HUES48 (cell line): Measurements from ENCODE around the gene NEURL3.
"Not testable (repeated sequence)": the region's sequence is repeated elsewhere in the genome, so short reads cannot be mapped to it uniquely, and the experiment has no call there.

Experiments
- H3K27ac ChIP-seq: one replicate; pipeline ENCODE4 v1.7.0; 2013; ENCODE audit warnings: low read depth, low read length, inconsistent platforms
- H3K27me3 ChIP-seq: 2 replicates; pipeline ENCODE4 v1.6.1; 2013; ENCODE audit warnings: mild to moderate bottlenecking, low read length; ENCODE audit not compliant: control insufficient read depth, insufficient read depth
- H3K36me3 ChIP-seq: 2 replicates; pipeline ENCODE4 v1.6.1; 2013; ENCODE audit warnings: low read length; ENCODE audit not compliant: control insufficient read depth, insufficient read depth
- H3K4me1 ChIP-seq: 2 replicates; pipeline ENCODE4 v1.6.1; 2013; ENCODE audit warnings: mild to moderate bottlenecking, low read length; ENCODE audit not compliant: control insufficient read depth, insufficient read depth
- H3K4me3 ChIP-seq: 2 replicates; pipeline ENCODE4 v1.5.1; 2013; ENCODE audit warnings: mild to moderate bottlenecking, low read depth, low read length
- H3K9ac ChIP-seq: 2 replicates; pipeline ENCODE4 v1.6.1; 2013; ENCODE audit warnings: mild to moderate bottlenecking, low read depth, low read length, moderate library complexity
- H3K9me3 ChIP-seq: 2 replicates; pipeline ENCODE4 v1.6.1; 2013; ENCODE audit warnings: low read length; ENCODE audit not compliant: control insufficient read depth, insufficient read depth

The NEURL3 gene, protein sequence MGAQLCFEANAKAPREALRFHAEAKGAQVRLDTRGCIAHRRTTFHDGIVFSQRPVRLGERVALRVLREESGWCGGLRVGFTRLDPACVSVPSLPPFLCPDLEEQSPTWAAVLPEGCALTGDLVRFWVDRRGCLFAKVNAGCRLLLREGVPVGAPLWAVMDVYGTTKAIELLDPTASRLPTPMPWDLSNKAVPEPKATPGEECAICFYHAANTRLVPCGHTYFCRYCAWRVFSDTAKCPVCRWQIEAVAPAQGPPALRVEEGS

DNA sequence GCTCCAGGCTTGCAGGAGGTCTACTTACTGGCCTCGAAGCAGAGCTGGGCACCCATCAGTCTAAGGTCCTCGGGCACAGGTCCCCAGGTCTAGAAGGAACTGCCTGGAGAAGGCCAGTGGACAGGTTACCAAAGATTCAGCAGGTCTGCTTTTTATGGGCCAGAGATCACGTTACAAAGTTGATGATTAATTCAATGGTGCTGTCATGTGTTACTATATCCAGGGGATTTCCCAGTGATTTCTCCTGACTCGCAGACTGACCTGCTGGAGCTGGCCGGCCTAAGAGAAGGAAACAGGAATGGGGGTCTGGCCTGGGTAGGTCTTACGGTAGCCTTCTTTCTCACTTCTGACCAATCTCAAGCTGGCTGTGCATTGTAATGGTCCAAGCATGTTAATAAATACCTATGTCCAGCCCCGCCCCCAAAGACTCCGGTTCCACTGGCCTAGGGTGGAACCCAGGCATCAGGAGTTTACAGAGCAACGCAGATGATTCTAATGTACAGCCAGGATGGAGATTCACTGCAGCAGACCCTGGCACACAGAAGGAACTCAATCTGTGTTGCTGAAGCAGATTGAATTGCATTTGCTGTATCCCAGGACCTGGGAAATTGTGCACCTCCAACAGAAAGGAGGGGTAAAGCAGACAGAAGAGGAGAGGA lies at the start of gene NEURL3:
NEURL3 (minus strand) TSS at position 127 of the 659 bp plus-strand sequence; CDS start at position 56, 71 bp downstream.
- H3K27me3 ChIP-seq: peaks cover 15% of the 10 kb centered on the region
- no peaks in the 10 kb centered on the region for H3K9me3 ChIP-seq
- H3K4me3 ChIP-seq: no peak within 1 kb of the TSS
- H3K27ac ChIP-seq: no peak within 1 kb of the TSS
- no peak within 1 kb of the TSS for H3K9ac ChIP-seq
- H3K36me3 ChIP-seq: no peaks in the 10 kb centered on the region
- H3K4me1 ChIP-seq: peaks cover 3% of the 10 kb centered on the region; the same call in 1 of the 2 replicates

DNA sequence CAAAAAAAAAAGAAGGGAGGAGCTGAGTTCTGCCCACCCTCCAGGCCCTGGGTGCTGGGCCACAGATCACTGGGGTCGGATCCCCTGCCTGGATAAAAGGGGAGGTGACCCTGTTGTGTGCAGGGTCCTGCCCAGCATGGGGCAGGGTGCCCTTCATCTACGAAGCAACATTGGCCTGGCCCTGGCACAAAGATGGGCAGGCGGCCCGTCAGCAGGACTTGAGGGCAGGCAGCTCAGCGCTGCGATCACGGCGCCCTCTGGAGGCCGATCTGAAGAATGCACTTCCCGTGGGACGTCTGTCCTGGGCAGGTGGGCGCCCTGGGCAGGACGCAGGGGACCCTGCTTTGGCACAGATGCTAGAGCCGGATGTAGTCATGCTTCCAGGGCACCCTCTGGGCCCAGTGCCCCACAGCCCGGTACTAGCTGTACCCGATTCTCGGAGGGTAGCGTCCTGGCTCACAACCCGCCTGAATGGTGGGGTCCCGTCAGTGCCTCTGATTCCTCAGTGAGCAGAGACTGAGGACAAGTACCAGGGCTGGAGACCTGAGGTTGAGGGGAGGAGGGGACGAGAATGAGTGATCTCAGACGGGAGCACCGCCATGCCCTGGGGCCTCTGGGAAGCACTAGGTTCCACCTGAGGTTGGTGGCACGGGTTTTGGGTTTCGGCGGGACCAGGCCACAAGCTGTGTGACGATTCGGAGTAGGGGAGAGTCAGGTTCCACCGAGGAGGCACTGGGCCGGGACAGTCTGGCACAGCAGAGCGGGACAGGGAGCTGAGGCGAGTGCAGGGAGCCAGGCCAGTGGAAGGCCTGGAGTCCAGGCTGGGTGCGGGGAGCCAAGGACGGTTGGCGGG lies 49.4 kb upstream of the NEURL3 start:
- Histone ChIP-seq H3K4me3 (no peak overlapping the region), H3K9me3 (no peaks in the 10 kb centered on the region), H3K9ac (no peak overlapping the region), H3K4me1 (no peaks in the 10 kb centered on the region; the same call in 1 of the 2 replicates), H3K27ac (no peak overlapping the region), H3K27me3 (no peaks in the 10 kb centered on the region), H3K36me3 (no peaks in the 10 kb centered on the region)

DNA sequence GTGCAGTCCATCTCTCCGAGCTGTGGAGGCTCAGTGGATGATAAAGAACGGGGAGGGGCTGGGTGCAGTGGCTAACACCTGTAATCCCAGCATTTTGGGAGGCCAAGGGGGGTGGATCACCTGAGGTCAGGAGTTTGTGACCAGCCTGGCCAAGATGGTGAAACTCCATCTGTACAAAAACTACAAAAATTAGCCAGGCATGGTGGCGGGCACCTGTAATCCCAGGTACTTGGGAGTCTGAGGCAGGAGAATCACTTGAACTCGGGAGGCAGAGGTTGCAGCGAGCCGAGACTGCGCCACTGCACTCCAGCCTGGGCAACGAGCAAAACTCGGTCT lies 48.8 kb upstream of the NEURL3 start:
- not testable (repeated sequence) for H3K4me1 ChIP-seq, H3K27me3 ChIP-seq, H3K9me3 ChIP-seq, H3K27ac ChIP-seq, H3K36me3 ChIP-seq, H3K9ac ChIP-seq, H3K4me3 ChIP-seq

DNA sequence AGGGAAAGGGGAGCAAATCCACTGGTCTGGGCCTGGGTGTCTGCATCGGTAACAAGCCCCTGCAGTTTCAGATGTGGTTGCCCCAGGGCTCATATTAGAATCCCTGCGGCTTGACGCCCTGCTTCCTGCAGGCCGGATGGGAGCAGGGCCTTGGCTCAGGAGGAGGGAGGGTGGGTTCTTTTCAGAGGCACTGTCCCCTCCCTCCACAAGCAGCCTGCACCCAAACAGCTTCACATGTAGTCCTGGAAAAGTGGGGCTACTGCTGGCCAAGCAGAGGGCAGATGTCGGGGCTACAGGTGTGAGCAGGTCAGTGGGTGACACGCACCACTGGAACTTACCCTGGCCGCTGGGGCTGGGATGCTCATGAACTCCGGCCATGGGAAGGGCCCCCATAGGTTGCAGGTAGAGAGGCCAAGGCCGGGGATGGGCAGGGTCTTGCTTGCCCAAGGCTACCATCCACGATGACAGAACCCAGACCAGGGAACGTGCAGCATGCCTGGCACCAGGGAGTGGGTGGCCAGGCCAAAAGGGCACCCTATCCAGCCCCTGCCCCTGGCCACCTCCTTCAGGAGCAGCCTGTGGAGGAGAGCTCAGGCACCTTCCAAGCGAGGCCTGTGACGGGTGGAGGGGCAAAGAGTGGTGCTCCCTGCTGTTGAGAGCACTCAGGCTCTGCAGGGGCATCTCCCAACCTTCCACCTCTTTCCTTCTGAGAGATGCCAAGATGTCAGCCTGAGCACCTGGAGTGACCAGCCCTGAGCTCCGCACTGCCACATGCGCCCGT lies 48.2 kb upstream of the NEURL3 start:
- Histone ChIP-seq H3K27ac (no peak overlapping the region), H3K9ac (no peak overlapping the region), H3K36me3 (no peaks in the 10 kb centered on the region), H3K4me3 (no peak overlapping the region), H3K27me3 (no peaks in the 10 kb centered on the region), H3K9me3 (no peaks in the 10 kb centered on the region), H3K4me1 (no peaks in the 10 kb centered on the region; the same call in 1 of the 2 replicates)

DNA sequence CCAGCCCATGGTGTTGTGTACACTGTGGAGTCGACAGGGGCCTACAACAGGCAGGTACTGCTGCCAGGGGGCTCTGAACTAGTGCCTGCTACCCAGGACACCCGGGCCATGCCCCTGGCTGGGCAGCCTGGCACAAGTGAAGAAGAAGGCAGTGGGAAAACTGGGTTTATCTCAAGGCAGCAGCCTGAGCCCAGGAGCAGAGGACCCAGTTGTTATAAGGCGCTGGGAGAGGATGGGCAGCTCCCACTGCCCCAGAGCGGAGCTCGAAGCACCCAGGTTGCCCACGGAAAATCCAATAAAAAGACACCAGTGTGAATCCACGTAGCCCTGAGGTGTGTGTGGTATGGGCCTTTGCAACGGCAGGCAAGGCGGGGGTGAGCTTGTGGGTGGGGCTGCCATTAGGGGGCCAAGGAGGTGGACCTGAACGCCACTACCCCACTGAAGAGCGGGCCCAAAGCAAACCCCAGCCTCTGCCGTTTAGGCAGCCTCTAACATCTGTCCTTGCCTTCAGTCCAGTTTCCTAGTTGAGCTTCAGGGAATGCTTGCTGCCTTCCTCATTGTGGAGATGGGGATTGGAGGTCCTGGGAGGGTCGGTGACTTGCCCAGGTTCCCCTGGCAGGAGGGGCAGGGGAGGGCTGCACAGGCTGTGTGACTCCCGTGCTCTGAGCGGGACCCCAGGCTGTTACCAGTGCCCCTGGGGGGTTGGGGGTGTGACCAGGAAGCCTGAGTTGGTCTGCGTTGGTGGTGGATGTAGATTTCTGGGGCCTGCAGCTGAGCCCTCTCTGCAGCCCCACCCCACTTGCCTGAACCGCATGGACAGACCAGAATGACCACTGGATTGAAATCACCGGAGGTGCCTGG lies 47.4 kb upstream of the NEURL3 start:
- no peak overlapping the region for H3K9ac ChIP-seq
- H3K27ac ChIP-seq: no peak overlapping the region
- no peaks in the 10 kb centered on the region for H3K36me3 ChIP-seq
- no peaks in the 10 kb centered on the region for H3K27me3 ChIP-seq
- no peaks in the 10 kb centered on the region for H3K9me3 ChIP-seq
- no peaks in the 10 kb centered on the region; the same call in 1 of the 2 replicates for H3K4me1 ChIP-seq
- no peak overlapping the region for H3K4me3 ChIP-seq

DNA sequence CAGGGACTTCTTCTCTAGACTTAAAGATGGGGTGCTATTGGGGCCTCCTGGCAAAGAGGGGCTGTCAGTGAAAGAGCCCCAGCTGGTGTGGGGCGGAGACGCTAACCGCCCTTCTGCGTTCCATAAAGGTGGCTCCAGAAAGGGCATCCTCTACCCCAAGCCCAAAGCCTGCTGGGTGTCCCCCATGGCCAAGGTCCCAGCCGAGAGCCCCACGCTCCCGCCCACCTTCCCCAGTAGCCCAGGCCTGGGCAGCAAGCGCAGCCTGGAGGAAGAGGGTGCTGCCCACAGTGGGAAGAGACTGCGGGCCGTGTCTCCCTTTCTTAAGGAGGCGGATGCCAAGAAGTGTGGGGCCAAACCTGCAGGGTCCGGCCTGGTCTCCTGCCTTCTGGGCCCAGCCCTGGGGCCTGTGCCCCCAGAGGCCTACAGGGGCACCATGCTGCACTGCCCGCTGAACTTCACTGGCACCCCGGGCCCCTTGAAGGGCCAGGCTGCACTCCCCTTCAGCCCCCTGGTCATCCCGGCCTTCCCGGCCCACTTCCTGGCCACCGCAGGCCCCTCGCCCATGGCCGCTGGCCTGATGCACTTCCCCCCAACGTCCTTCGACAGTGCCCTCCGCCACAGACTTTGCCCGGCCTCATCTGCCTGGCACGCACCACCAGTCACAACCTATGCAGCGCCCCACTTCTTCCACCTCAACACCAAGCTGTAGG lies 46.6 kb upstream of the NEURL3 start:
- Histone ChIP-seq H3K36me3 (no peaks in the 10 kb centered on the region), H3K27me3 (no peaks in the 10 kb centered on the region), H3K9ac (no peak overlapping the region), H3K4me1 (no peaks in the 10 kb centered on the region; the same call in 1 of the 2 replicates), H3K27ac (no peak overlapping the region), H3K9me3 (no peaks in the 10 kb centered on the region), H3K4me3 (no peak overlapping the region)

DNA sequence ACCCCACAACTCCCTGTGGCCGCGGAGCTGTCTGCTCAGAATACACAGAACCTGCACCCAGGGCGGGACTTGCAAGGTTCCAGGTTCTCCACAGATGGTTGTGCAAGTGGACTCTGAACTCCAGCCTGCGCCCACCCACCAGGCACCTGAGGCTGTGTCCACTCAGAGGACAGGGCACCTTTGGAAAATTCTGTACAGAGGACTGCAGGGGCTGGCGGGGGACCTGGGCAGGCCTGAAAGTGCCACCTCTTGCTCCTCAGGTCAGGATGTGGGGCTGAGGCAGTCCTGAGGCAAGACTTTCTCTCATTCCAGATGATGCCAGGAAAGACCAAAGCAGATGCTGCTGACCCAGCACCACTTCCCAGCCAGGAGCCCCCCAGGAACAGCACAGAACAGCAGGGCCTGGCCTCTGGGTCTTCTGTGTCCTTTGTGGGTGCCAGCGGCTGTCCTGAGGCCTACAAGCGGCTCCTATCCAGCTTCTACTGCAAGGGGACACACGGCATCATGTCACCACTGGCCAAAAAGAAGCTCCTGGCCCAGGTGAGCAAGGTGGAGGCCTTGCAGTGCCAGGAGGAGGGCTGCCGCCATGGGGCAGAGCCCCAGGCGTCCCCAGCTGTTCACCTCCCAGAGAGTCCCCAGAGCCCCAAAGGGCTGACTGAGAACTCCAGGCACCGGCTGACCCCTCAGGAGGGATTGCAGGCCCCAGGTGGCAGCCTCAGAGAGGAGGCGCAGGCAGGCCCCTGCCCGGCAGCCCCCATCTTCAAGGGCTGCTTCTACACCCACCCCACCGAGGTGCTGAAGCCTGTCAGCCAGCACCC lies 45.8 kb upstream of the NEURL3 start:
- Histone ChIP-seq H3K4me1 (no peaks in the 10 kb centered on the region; the same call in 1 of the 2 replicates), H3K9ac (no peak overlapping the region), H3K36me3 (no peaks in the 10 kb centered on the region), H3K4me3 (no peak overlapping the region), H3K27me3 (no peaks in the 10 kb centered on the region), H3K27ac (no peak overlapping the region), H3K9me3 (no peaks in the 10 kb centered on the region)

DNA sequence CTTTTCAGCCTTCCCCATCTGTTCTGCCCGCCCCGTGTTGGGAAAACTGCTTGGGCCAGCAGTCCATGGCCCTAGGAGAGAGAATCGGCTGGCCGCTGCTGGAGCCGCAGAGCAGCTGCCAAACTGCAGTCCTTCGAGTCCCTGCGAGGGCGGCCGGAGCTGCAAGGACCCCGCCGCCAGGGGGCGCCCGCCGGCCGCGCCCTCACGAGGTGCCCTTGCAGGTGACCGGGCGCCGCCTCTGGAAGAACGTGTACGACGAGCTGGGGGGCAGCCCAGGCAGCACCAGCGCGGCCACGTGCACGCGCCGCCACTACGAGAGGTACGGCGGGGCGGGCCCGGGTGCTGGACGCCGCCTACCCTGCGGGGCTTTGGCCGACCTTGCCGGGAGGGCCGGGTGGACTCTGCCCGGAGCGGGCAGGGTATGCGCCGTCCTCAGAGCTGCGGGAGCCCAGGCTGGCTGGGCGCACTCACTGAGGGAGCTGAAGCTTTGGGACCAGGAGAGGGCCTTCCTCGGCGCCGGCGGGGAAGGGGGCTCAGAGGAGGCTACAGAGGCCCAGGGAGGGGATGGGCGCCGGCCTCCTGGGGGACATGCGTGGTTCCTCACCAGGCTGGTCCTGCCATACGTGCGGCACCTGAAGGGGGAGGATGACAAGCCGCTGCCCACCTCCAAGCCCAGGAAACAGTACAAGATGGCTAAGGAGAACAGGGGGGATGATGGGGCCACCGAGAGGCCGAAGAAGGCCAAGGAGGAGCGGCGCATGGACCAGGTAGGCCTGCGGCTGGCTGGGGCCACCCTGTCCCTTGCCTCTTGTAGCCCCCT lies 45.0 kb upstream of the NEURL3 start:
- Histone ChIP-seq H3K27me3 (no peaks in the 10 kb centered on the region), H3K4me3 (no peak overlapping the region), H3K4me1 (no peaks in the 10 kb centered on the region; the same call in 1 of the 2 replicates), H3K27ac (no peak overlapping the region), H3K9ac (no peak overlapping the region), H3K36me3 (no peaks in the 10 kb centered on the region), H3K9me3 (no peaks in the 10 kb centered on the region)

DNA sequence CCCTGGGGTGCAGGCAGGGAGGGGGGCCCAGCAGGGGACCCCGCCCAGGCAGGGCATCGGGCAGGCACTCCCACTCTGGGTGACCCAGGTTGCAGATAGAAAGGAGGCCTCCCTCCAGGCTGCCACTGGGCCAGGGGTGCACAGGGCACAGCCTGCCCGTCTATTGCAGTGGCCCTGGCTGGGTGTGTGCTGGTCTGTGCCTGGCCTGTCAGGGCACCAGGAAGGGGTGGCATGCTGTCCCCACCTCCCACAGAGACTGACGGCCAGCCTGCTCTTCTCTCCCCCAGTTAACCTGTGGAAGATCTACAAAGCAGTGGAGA lies 44.3 kb upstream of the NEURL3 start:
- Histone ChIP-seq H3K36me3 (no peaks in the 10 kb centered on the region), H3K4me3 (no peak overlapping the region), H3K27ac (no peak overlapping the region), H3K27me3 (no peaks in the 10 kb centered on the region), H3K9ac (no peak overlapping the region), H3K9me3 (no peaks in the 10 kb centered on the region), H3K4me1 (no peaks in the 10 kb centered on the region; the same call in 1 of the 2 replicates)
